GM21360 (cell line): Measurements from ENCODE around the gene TMEM30B.

ENCODE experiments used
- ATAC-seq: cut with Tn5 transposase; IDR thresholded peaks from one replicate; pipeline ENCODE4 v1.9.1; 2021; ENCODE audit warnings: mild to moderate bottlenecking, moderate library complexity; ENCODE audit not compliant: unreplicated experiment

The TMEM30B gene

GRCh38 chr14:61238611-61239245 lies 42.4 kb downstream of the TMEM30B start:
- ATAC-seq, result no peak

DNA sequence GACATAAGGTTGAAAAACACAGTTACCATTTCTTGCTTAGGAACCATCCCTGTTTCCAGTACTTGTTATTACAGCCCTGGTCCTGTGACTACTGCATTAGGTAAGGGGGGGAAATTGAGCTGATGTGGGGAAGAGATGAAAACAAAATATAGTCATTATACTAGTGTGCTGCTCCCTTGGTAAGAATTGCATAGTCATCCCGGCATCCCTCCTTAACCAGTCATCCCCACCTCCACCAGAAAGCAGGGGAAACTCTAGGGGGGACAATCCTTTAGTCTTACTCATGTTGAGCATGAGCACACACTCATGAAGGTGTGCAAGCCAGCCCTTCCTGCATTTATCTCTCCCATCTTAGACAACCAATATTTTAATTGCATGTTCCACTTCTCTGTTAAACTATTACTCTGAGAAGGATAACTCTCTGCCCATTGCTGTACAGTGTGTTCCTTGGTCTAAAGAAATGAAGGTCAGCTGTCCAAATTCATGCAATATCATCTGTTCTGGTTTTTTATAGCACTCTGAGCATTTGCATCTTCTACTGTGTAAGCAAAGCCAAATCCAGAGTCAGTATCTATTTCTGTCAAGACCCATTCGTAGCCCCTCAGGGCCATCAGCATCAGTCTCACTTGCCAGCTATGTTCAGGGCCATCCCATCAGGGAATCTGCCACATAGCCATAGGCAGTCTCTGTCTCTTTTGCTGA lies 46.8 kb downstream of the TMEM30B start:
- no peak for ATAC-seq

- no peak for ATAC-seq
These were observed 47.6 kb downstream of the TMEM30B start for GRCh38 chr14:61233436-61233956.

DNA sequence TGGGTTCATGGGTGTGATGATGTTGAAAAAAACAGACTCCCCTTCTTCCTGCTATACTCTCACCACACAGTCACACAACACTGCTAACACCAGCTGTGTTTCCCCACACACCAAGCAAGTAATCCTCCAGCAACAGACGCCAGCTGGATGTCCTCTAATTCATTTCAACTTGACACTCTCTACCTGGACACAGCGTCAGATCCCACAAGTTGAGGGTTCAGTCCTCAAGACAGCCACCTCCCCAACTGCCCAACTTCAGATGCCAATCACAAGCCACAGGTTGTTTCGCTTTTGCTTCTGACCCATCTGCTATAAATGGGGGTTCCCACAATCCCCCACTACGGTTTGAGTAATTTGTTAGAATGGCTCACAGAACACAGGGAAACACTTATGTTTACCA lies 49.3 kb downstream of the TMEM30B start:
- no peak for ATAC-seq

GRCh38 chr14:61229981-61230380 lies 51.2 kb downstream of the TMEM30B start:
- no peak for ATAC-seq

DNA sequence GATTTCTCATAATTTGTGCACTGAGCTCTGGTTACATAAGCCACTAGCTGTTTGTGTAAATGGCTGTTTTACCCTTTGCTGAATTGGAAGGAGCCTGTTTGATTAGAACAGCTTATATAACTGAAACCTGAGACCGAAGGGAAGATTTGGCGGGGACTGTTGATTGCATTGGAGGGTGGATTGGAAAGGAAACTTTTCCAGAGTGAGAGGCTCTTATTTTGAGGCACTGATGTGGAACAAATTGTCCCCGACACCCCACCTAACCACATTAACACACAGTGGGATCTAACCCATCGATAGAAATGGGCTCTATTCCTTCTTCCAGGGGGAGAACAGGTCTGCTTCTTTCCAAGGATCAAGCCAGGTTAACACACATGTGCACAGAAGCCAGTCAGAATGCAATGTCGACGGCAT lies 51.7 kb downstream of the TMEM30B start:
- no peak for ATAC-seq

- ATAC-seq, result no peak
These were observed 53.1 kb downstream of the TMEM30B start for GRCh38 chr14:61227884-61228591.
